Measurements from ENCODE around the gene EPHA4.

DNA sequence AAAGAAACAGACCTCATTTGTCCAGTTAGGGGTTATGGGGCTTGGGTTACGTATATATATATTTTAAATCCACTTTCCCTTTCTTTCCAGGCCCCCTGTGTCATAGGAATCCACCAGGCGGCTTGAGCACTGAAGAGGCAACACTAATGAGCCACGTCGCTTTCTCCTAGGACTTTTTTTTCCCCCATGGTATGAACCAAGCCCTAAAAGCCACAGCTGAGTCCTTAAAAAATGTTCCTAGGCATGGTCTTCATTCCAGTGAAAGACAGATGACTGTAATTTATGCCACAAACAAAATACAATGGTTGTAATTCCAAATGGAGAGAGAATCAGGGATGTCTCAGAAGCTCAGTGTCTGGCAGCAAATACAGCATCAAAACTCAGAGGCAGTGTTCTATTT, 146.8 kb downstream of the EPHA4 start:
- TF ChIP-seq, protein P1, sequence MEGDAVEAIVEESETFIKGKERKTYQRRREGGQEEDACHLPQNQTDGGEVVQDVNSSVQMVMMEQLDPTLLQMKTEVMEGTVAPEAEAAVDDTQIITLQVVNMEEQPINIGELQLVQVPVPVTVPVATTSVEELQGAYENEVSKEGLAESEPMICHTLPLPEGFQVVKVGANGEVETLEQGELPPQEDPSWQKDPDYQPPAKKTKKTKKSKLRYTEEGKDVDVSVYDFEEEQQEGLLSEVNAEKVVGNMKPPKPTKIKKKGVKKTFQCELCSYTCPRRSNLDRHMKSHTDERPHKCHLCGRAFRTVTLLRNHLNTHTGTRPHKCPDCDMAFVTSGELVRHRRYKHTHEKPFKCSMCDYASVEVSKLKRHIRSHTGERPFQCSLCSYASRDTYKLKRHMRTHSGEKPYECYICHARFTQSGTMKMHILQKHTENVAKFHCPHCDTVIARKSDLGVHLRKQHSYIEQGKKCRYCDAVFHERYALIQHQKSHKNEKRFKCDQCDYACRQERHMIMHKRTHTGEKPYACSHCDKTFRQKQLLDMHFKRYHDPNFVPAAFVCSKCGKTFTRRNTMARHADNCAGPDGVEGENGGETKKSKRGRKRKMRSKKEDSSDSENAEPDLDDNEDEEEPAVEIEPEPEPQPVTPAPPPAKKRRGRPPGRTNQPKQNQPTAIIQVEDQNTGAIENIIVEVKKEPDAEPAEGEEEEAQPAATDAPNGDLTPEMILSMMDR (conservative IDR thresholded peaks at IDR 0.05; ENCODE audit: low read length), result no peak
- no peak for TF ChIP-seq EZH2phosphoT487 (IDR thresholded peaks at IDR 0.05; ENCODE audit: borderline replicate concordance, low read depth, low read length)
